WTC11 (cell line): ENCODE measurements around the gene CPPED1. TPM values are rescaled to one million over a fixed set of nuclear protein-coding genes. Genes with fewer than 3 reads are reported as not detected.

Experiments used
- ATAC-seq: fragments of 200-7000 bp; cut with Tn5 transposase; 2 replicates; pipeline ENCODE4 v1.10.0; 2021; ENCODE audit warnings: mild to moderate bottlenecking, moderate library complexity
- CTCF ChIA-PET: fragments of 300-600 bp; sonication (Branson Sonifier 250); formaldehyde crosslinking; loops from one replicate; lab custom pipeline; 2021; ENCODE audit warnings: antibody characterized with exemption; lab: Charles Lee
- POLR2A ChIA-PET: fragments of 350-600 bp; sonication (Branson Sonifier 250); formaldehyde crosslinking; loops from one replicate; lab custom pipeline; 2021; ENCODE audit warnings: antibody characterized with exemption; lab: Charles Lee
- DNase-seq: peaks from one replicate; pipeline ENCODE4 v3.0.0; 2021; ENCODE audit warnings: low spot score
- H3K27ac Mint-ChIP-seq: 2 replicates; pipeline ENCODE4 v1.8.0; 2021; ENCODE audit warnings: mixed read lengths
- H3K27me3 Mint-ChIP-seq: 2 replicates; pipeline ENCODE4 v1.8.0; 2021; ENCODE audit warnings: low read depth, mild to moderate bottlenecking, moderate library complexity, mixed read lengths
- H3K36me3 Mint-ChIP-seq: 2 replicates; pipeline ENCODE4 v1.8.0; 2021; ENCODE audit warnings: mixed read lengths
- H3K4me1 Mint-ChIP-seq: 2 replicates; pipeline ENCODE4 v1.8.0; 2022; ENCODE audit warnings: mixed read lengths
- H3K4me3 Mint-ChIP-seq: 2 replicates; pipeline ENCODE4 v1.8.0; 2021; ENCODE audit warnings: mild to moderate bottlenecking, moderate library complexity, mixed read lengths
- H3K9me3 Mint-ChIP-seq: 2 replicates; pipeline ENCODE4 v1.8.0; 2021; ENCODE audit warnings: mixed read lengths
- JUN ChIP-seq: sonication (generic); formaldehyde crosslinking; IDR thresholded peaks from 2 replicates; pipeline ENCODE4 v1.8.0; 2023; ENCODE audit warnings: mild to moderate bottlenecking, missing genetic modification reagents
- NR2C2 ChIP-seq: sonication (generic); formaldehyde crosslinking; IDR thresholded peaks from 2 replicates; pipeline ENCODE4 v1.8.0; 2022; ENCODE audit warnings: mild to moderate bottlenecking, missing genetic modification reagents
- RORB ChIP-seq: fragments of 250-450 bp; sonication (Bioruptor Pico); IDR thresholded peaks from 2 replicates; pipeline ENCODE4 v1.9.0; 2021; ENCODE audit warnings: mild to moderate bottlenecking
- SOX15 ChIP-seq: fragments of 250-450 bp; sonication (Bioruptor Pico); IDR thresholded peaks from 2 replicates; pipeline ENCODE4 v1.9.0; 2021; ENCODE audit warnings: mild to moderate bottlenecking
- TP53 ChIP-seq: sonication (generic); formaldehyde crosslinking; IDR thresholded peaks from 2 replicates; pipeline ENCODE4 v1.8.1; 2023; ENCODE audit warnings: mild to moderate bottlenecking, missing genetic modification reagents
- ZNF232 ChIP-seq: sonication (generic); formaldehyde crosslinking; IDR thresholded peaks from 2 replicates; pipeline ENCODE4 v1.8.0; 2022; ENCODE audit warnings: mild to moderate bottlenecking, missing genetic modification reagents
- total RNA-seq: library from RNA; stranded (reverse); gene quantifications from 3 replicates; pipeline ENCODE4 v1.2.3, GENCODE V29; 2021
- TF ChIP-seq, protein P1 (sequence below): sonication (generic); formaldehyde crosslinking; IDR thresholded peaks from 2 replicates; pipeline ENCODE4 v1.8.1; 2022; ENCODE audit warnings: missing genetic modification reagents, borderline replicate concordance
- TF ChIP-seq, protein P2 (sequence below): sonication (generic); formaldehyde crosslinking; IDR thresholded peaks from 2 replicates; pipeline ENCODE4 v1.8.1; 2023; ENCODE audit warnings: mild to moderate bottlenecking, missing genetic modification reagents, borderline replicate concordance
- TF ChIP-seq, protein P3 (sequence below): sonication (generic); formaldehyde crosslinking; IDR thresholded peaks from 2 replicates; pipeline ENCODE4 v1.8.1; 2023; ENCODE audit warnings: mild to moderate bottlenecking, missing genetic modification reagents
- TF ChIP-seq, protein P4 (sequence below): fragments of 250-450 bp; sonication (Bioruptor Pico); IDR thresholded peaks from 2 replicates; pipeline ENCODE4 v1.8.0; 2021; ENCODE audit warnings: mild to moderate bottlenecking
- TF ChIP-seq, protein P5 (sequence below): fragments of 250-450 bp; sonication (Bioruptor Pico); IDR thresholded peaks from 2 replicates; pipeline ENCODE4 v1.9.0; 2021; ENCODE audit warnings: moderate library complexity, mild to moderate bottlenecking, inconsistent platforms, borderline replicate concordance
- TF ChIP-seq, protein P6 (sequence below): sonication (generic); formaldehyde crosslinking; IDR thresholded peaks from 2 replicates; pipeline ENCODE4 v1.8.1; 2022; ENCODE audit warnings: low read depth, missing genetic modification reagents, borderline replicate concordance
- TF ChIP-seq, protein P7 (sequence below): fragments of 250-450 bp; sonication (Bioruptor Pico); IDR thresholded peaks from 2 replicates; pipeline ENCODE4 v1.9.0; 2021; ENCODE audit warnings: mild to moderate bottlenecking, borderline replicate concordance
- TF ChIP-seq, protein P8 (sequence below): sonication (generic); formaldehyde crosslinking; IDR thresholded peaks from 2 replicates; pipeline ENCODE4 v1.8.0; 2023; ENCODE audit warnings: missing genetic modification reagents, mild to moderate bottlenecking, borderline replicate concordance

CPPED1 gene
- total RNA-seq, 1 experiment from 2014 or later, result 8.8 TPM

DNA sequence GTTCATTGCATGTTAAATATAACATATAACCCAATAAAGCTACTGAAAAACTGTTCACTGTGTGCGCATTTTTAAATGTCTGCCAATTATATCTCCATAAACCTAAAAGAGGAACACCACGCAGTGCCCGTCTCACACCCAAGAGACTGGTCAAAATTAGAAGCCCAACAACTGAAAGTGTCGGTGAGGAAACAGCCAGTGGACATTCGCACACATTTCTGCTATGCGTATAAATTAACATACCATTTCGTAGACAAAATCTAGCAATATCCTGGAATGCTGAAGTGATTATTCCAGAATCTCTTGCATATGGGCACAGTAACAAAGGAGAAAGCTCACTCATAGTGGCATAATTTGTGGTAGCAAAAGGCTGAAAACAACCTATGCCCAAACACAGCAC, 55.9 kb downstream of the CPPED1 start (continued):
- TF ChIP-seq, protein P1, sequence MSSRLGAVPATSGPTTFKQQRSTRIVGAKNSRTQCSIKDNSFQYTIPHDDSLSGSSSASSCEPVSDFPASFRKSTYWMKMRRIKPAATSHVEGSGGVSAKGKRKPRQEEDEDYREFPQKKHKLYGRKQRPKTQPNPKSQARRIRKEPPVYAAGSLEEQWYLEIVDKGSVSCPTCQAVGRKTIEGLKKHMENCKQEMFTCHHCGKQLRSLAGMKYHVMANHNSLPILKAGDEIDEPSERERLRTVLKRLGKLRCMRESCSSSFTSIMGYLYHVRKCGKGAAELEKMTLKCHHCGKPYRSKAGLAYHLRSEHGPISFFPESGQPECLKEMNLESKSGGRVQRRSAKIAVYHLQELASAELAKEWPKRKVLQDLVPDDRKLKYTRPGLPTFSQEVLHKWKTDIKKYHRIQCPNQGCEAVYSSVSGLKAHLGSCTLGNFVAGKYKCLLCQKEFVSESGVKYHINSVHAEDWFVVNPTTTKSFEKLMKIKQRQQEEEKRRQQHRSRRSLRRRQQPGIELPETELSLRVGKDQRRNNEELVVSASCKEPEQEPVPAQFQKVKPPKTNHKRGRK (CRISPR knock-in tag), result no peak
- TF ChIP-seq, protein P2, sequence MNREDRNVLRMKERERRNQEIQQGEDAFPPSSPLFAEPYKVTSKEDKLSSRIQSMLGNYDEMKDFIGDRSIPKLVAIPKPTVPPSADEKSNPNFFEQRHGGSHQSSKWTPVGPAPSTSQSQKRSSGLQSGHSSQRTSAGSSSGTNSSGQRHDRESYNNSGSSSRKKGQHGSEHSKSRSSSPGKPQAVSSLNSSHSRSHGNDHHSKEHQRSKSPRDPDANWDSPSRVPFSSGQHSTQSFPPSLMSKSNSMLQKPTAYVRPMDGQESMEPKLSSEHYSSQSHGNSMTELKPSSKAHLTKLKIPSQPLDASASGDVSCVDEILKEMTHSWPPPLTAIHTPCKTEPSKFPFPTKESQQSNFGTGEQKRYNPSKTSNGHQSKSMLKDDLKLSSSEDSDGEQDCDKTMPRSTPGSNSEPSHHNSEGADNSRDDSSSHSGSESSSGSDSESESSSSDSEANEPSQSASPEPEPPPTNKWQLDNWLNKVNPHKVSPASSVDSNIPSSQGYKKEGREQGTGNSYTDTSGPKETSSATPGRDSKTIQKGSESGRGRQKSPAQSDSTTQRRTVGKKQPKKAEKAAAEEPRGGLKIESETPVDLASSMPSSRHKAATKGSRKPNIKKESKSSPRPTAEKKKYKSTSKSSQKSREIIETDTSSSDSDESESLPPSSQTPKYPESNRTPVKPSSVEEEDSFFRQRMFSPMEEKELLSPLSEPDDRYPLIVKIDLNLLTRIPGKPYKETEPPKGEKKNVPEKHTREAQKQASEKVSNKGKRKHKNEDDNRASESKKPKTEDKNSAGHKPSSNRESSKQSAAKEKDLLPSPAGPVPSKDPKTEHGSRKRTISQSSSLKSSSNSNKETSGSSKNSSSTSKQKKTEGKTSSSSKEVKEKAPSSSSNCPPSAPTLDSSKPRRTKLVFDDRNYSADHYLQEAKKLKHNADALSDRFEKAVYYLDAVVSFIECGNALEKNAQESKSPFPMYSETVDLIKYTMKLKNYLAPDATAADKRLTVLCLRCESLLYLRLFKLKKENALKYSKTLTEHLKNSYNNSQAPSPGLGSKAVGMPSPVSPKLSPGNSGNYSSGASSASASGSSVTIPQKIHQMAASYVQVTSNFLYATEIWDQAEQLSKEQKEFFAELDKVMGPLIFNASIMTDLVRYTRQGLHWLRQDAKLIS, result no peak
- TF ChIP-seq NR2C2 (no peak), ZNF232 (no peak), SOX15 (no peak)
- TF ChIP-seq, protein P3, sequence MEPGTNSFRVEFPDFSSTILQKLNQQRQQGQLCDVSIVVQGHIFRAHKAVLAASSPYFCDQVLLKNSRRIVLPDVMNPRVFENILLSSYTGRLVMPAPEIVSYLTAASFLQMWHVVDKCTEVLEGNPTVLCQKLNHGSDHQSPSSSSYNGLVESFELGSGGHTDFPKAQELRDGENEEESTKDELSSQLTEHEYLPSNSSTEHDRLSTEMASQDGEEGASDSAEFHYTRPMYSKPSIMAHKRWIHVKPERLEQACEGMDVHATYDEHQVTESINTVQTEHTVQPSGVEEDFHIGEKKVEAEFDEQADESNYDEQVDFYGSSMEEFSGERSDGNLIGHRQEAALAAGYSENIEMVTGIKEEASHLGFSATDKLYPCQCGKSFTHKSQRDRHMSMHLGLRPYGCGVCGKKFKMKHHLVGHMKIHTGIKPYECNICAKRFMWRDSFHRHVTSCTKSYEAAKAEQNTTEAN (CRISPR knock-in tag), result no peak
- TF ChIP-seq, protein P4, sequence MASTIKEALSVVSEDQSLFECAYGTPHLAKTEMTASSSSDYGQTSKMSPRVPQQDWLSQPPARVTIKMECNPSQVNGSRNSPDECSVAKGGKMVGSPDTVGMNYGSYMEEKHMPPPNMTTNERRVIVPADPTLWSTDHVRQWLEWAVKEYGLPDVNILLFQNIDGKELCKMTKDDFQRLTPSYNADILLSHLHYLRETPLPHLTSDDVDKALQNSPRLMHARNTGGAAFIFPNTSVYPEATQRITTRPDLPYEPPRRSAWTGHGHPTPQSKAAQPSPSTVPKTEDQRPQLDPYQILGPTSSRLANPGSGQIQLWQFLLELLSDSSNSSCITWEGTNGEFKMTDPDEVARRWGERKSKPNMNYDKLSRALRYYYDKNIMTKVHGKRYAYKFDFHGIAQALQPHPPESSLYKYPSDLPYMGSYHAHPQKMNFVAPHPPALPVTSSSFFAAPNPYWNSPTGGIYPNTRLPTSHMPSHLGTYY (CRISPR knock-in tag), result no peak
- TF ChIP-seq, protein P5, sequence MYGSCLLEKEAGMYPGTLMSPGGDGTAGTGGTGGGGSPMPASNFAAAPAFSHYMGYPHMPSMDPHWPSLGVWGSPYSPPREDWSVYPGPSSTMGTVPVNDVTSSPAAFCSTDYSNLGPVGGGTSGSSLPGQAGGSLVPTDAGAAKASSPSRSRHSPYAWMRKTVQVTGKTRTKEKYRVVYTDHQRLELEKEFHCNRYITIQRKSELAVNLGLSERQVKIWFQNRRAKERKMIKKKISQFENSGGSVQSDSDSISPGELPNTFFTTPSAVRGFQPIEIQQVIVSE (CRISPR knock-in tag), result no peak
- TF ChIP-seq, protein P6, sequence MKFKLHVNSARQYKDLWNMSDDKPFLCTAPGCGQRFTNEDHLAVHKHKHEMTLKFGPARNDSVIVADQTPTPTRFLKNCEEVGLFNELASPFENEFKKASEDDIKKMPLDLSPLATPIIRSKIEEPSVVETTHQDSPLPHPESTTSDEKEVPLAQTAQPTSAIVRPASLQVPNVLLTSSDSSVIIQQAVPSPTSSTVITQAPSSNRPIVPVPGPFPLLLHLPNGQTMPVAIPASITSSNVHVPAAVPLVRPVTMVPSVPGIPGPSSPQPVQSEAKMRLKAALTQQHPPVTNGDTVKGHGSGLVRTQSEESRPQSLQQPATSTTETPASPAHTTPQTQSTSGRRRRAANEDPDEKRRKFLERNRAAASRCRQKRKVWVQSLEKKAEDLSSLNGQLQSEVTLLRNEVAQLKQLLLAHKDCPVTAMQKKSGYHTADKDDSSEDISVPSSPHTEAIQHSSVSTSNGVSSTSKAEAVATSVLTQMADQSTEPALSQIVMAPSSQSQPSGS (CRISPR knock-in tag), result no peak
- TF ChIP-seq, protein P7, sequence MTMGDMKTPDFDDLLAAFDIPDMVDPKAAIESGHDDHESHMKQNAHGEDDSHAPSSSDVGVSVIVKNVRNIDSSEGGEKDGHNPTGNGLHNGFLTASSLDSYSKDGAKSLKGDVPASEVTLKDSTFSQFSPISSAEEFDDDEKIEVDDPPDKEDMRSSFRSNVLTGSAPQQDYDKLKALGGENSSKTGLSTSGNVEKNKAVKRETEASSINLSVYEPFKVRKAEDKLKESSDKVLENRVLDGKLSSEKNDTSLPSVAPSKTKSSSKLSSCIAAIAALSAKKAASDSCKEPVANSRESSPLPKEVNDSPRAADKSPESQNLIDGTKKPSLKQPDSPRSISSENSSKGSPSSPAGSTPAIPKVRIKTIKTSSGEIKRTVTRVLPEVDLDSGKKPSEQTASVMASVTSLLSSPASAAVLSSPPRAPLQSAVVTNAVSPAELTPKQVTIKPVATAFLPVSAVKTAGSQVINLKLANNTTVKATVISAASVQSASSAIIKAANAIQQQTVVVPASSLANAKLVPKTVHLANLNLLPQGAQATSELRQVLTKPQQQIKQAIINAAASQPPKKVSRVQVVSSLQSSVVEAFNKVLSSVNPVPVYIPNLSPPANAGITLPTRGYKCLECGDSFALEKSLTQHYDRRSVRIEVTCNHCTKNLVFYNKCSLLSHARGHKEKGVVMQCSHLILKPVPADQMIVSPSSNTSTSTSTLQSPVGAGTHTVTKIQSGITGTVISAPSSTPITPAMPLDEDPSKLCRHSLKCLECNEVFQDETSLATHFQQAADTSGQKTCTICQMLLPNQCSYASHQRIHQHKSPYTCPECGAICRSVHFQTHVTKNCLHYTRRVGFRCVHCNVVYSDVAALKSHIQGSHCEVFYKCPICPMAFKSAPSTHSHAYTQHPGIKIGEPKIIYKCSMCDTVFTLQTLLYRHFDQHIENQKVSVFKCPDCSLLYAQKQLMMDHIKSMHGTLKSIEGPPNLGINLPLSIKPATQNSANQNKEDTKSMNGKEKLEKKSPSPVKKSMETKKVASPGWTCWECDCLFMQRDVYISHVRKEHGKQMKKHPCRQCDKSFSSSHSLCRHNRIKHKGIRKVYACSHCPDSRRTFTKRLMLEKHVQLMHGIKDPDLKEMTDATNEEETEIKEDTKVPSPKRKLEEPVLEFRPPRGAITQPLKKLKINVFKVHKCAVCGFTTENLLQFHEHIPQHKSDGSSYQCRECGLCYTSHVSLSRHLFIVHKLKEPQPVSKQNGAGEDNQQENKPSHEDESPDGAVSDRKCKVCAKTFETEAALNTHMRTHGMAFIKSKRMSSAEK, result no peak

DNA sequence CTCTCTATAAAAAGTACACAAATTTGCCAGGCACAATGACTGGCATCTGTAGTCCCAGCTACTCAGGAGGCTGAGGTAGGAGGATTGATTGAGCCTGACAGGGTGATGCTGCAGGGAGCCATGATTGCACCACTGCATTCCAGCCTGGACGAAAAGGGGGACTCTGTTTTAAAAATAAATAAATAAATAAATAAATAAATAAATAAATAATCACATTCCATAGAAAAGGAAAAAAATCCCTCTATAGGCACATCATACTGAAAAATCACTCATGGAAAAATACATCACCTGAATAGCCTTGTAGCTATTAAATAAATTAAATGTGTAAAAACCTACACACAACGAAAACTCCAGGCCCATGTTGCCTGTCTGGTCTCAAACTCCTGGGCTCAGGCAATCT, 56.4 kb downstream of the CPPED1 start:
- no peaks in the 10 kb centered on the region for H3K27me3 Mint-ChIP-seq
- H3K9me3 Mint-ChIP-seq, result peaks cover 16% of the 10 kb centered on the region
- no peak for DNase-seq
- no peak overlapping the region for H3K4me3 Mint-ChIP-seq
- POLR2A ChIA-PET, result no interaction called here
- no peaks in the 10 kb centered on the region for H3K4me1 Mint-ChIP-seq
- H3K27ac Mint-ChIP-seq, result no peak overlapping the region
- ATAC-seq, result no peak
- TF ChIP-seq, protein P8, sequence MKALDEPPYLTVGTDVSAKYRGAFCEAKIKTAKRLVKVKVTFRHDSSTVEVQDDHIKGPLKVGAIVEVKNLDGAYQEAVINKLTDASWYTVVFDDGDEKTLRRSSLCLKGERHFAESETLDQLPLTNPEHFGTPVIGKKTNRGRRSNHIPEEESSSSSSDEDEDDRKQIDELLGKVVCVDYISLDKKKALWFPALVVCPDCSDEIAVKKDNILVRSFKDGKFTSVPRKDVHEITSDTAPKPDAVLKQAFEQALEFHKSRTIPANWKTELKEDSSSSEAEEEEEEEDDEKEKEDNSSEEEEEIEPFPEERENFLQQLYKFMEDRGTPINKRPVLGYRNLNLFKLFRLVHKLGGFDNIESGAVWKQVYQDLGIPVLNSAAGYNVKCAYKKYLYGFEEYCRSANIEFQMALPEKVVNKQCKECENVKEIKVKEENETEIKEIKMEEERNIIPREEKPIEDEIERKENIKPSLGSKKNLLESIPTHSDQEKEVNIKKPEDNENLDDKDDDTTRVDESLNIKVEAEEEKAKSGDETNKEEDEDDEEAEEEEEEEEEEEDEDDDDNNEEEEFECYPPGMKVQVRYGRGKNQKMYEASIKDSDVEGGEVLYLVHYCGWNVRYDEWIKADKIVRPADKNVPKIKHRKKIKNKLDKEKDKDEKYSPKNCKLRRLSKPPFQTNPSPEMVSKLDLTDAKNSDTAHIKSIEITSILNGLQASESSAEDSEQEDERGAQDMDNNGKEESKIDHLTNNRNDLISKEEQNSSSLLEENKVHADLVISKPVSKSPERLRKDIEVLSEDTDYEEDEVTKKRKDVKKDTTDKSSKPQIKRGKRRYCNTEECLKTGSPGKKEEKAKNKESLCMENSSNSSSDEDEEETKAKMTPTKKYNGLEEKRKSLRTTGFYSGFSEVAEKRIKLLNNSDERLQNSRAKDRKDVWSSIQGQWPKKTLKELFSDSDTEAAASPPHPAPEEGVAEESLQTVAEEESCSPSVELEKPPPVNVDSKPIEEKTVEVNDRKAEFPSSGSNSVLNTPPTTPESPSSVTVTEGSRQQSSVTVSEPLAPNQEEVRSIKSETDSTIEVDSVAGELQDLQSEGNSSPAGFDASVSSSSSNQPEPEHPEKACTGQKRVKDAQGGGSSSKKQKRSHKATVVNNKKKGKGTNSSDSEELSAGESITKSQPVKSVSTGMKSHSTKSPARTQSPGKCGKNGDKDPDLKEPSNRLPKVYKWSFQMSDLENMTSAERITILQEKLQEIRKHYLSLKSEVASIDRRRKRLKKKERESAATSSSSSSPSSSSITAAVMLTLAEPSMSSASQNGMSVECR (CRISPR knock-in tag), result no peak
- TF ChIP-seq TP53 (CRISPR knock-in tag) (no peak), RORB (no peak), JUN (no peak)
- CTCF ChIA-PET, result no interaction called here
- H3K36me3 Mint-ChIP-seq, result peaks cover 4% of the 10 kb centered on the region
